ENCODE measurements around the gene NCOA3.

The NCOA3 gene

GRCh38 chr20:47610945-47611250 is 109.2 kb downstream of the NCOA3 start (continued):
- TF ChIP-seq CREB5 (CRISPR knock-in tag; IDR thresholded peaks at IDR 0.05; ENCODE audit: low read depth), result no peak
- no peak for TF ChIP-seq TSHZ2 (CRISPR knock-in tag; IDR thresholded peaks at IDR 0.05)
- no peak for TF ChIP-seq RARB (CRISPR knock-in tag; IDR thresholded peaks at IDR 0.05)

GRCh38 chr20:47611785-47612184 is 110.1 kb downstream of the NCOA3 start:
- ATAC-seq, result no peak
- TF ChIP-seq BACH2 (CRISPR knock-in tag; IDR thresholded peaks at IDR 0.05; ENCODE audit: borderline replicate concordance), result no peak
- TF ChIP-seq TOX (CRISPR knock-in tag; IDR thresholded peaks at IDR 0.05; ENCODE audit: borderline replicate concordance), result no peak
- no peak for TF ChIP-seq OSR1 (CRISPR knock-in tag; IDR thresholded peaks at IDR 0.05)
- TF ChIP-seq CSRNP3 (CRISPR knock-in tag; IDR thresholded peaks at IDR 0.05), result no peak
- no peak for TF ChIP-seq ZNF565 (CRISPR knock-in tag; conservative IDR thresholded peaks at IDR 0.05; ENCODE audit: low read depth)
- no peak for TF ChIP-seq PPARA (CRISPR knock-in tag; IDR thresholded peaks at IDR 0.05; ENCODE audit: borderline replicate concordance)
- no peak for TF ChIP-seq SNAI2 (CRISPR knock-in tag; IDR thresholded peaks at IDR 0.05)
- TF ChIP-seq ZC3H10 (CRISPR knock-in tag; IDR thresholded peaks at IDR 0.05), result no peak
- no peak for TF ChIP-seq TSHZ2 (CRISPR knock-in tag; IDR thresholded peaks at IDR 0.05)
- TF ChIP-seq TCF4 (CRISPR knock-in tag; IDR thresholded peaks at IDR 0.05; ENCODE audit: borderline replicate concordance), result no peak
- no peak for TF ChIP-seq GLIS3 (CRISPR knock-in tag; IDR thresholded peaks at IDR 0.05)

GRCh38 chr20:47612670-47613069 is 111.0 kb downstream of the NCOA3 start:
- TF ChIP-seq ZNF8 (CRISPR knock-in tag; IDR thresholded peaks at IDR 0.05) (no peak), OSR1 (CRISPR knock-in tag; IDR thresholded peaks at IDR 0.05) (no peak), CSDC2 (CRISPR knock-in tag; IDR thresholded peaks at IDR 0.05) (no peak), ZNF565 (CRISPR knock-in tag; conservative IDR thresholded peaks at IDR 0.05; ENCODE audit: low read depth) (no peak)
- no peak for ATAC-seq

GRCh38 chr20:47614703-47615309 is 113.1 kb downstream of the NCOA3 start:
- no peak for ATAC-seq
- TF ChIP-seq ZNF70 (CRISPR knock-in tag; IDR thresholded peaks at IDR 0.05), result no peak
- TF ChIP-seq ISL1 (CRISPR knock-in tag; IDR thresholded peaks at IDR 0.05), result no peak
- TF ChIP-seq GLIS3 (CRISPR knock-in tag; IDR thresholded peaks at IDR 0.05), result no peak
- TF ChIP-seq TCF4 (CRISPR knock-in tag; IDR thresholded peaks at IDR 0.05; ENCODE audit: borderline replicate concordance), result no peak

GRCh38 chr20:47618479-47618878 is 116.8 kb downstream of the NCOA3 start:
- ATAC-seq, result no peak
- TF ChIP-seq PPARA (CRISPR knock-in tag; IDR thresholded peaks at IDR 0.05; ENCODE audit: borderline replicate concordance) (no peak), ZNF70 (CRISPR knock-in tag; IDR thresholded peaks at IDR 0.05) (no peak), ESRRG (CRISPR knock-in tag; IDR thresholded peaks at IDR 0.05) (no peak), ZFP3 (CRISPR knock-in tag; IDR thresholded peaks at IDR 0.05) (no peak), SNAI2 (CRISPR knock-in tag; IDR thresholded peaks at IDR 0.05) (no peak), ISL1 (CRISPR knock-in tag; IDR thresholded peaks at IDR 0.05) (no peak), TCF4 (CRISPR knock-in tag; IDR thresholded peaks at IDR 0.05; ENCODE audit: borderline replicate concordance) (no peak), TSHZ2 (CRISPR knock-in tag; IDR thresholded peaks at IDR 0.05) (no peak), PATZ1 (CRISPR knock-in tag; IDR thresholded peaks at IDR 0.05; ENCODE audit: borderline replicate concordance) (no peak)
